K562 (cell line): Measurements from ENCODE around the gene RDH13. TPM values are rescaled to one million over a fixed set of nuclear protein-coding genes. Genes with fewer than 3 reads are reported as not detected.

Experiments
- BACH1 ChIP-seq: fragments of 200-800 bp; sonication (Bioruptor generic); IDR thresholded peaks from 2 replicates; pipeline ENCODE4 v1.6.1; 2016; ENCODE audit warnings: missing genetic modification characterization, missing compliant biosample characterization
- CCAR2 ChIP-seq: fragments of 200-400 bp; formaldehyde crosslinking; IDR thresholded peaks from 2 replicates; pipeline ENCODE4 v1.6.1; 2017; ENCODE audit warnings: mild to moderate bottlenecking, low read depth, low read length
- CGGBP1 ChIP-seq: fragments of 250-450 bp; sonication (Bioruptor Pico); IDR thresholded peaks from 2 replicates; pipeline ENCODE4 v1.9.0; 2021; ENCODE audit warnings: mild to moderate bottlenecking
- DIDO1 ChIP-seq: fragments of 450-650 bp; IDR thresholded peaks from 2 replicates; pipeline ENCODE4 v1.6.1; 2016; ENCODE audit warnings: low read depth, missing biosample characterization, missing genetic modification characterization
- ELK3 ChIP-seq: fragments of 450-650 bp; formaldehyde crosslinking; IDR thresholded peaks from 2 replicates; pipeline ENCODE4 v1.4.0; 2020; ENCODE audit warnings: mild to moderate bottlenecking
- HDAC8 ChIP-seq: fragments of 450-650 bp; IDR thresholded peaks from 2 replicates; pipeline ENCODE4 v1.6.1; 2016; ENCODE audit warnings: mild to moderate bottlenecking, missing genetic modification characterization, moderate library complexity, missing compliant biosample characterization
- HINFP ChIP-seq: fragments of 450-650 bp; conservative IDR thresholded peaks from 2 replicates; pipeline ENCODE4 v1.6.1; 2016; ENCODE audit warnings: missing genetic modification characterization, low read depth, mild to moderate bottlenecking, control low read depth, missing compliant biosample characterization
- MBD2 ChIP-seq: sonication (generic); IDR thresholded peaks from 2 replicates; pipeline ENCODE4 v1.6.1; 2016; ENCODE audit warnings: low read depth, borderline replicate concordance
- PML ChIP-seq: IDR thresholded peaks from 2 replicates; pipeline ENCODE4 v1.6.1; 2012; ENCODE audit warnings: low read length, inconsistent platforms
- POLR3A ChIP-seq: IDR thresholded peaks from 2 replicates; pipeline ENCODE4 v1.6.1; 2011; ENCODE audit warnings: borderline replicate concordance, mild to moderate bottlenecking, moderate library complexity; ENCODE audit not compliant: insufficient read length, insufficient read depth; ENCODE audit errors: extremely low read depth
- POLR3G ChIP-seq: IDR thresholded peaks from 2 replicates; pipeline ENCODE4 v1.6.1; 2011; ENCODE audit not compliant: insufficient read length, insufficient replicate concordance; ENCODE audit errors: extremely low read depth
- PTRF ChIP-seq: fragments of 450-650 bp; IDR thresholded peaks from 2 replicates; pipeline ENCODE4 v1.6.1; 2016; ENCODE audit warnings: mild to moderate bottlenecking, missing genetic modification characterization, missing compliant biosample characterization
- RBFOX2 ChIP-seq: fragments of 200-400 bp; formaldehyde crosslinking; IDR thresholded peaks from 2 replicates; pipeline ENCODE4 v1.6.1; 2017; ENCODE audit warnings: low read depth, mild to moderate bottlenecking, low read length, moderate library complexity
- RBM17 ChIP-seq: fragments of 200-400 bp; formaldehyde crosslinking; IDR thresholded peaks from 2 replicates; pipeline ENCODE4 v1.6.1; 2017; ENCODE audit warnings: low read depth, mild to moderate bottlenecking, low read length, borderline replicate concordance
- SIN3B ChIP-seq: fragments of 450-650 bp; IDR thresholded peaks from 2 replicates; pipeline ENCODE4 v1.6.1; 2017; ENCODE audit warnings: low read depth, mild to moderate bottlenecking, moderate library complexity
- SOX6 ChIP-seq: fragments of 450-650 bp; IDR thresholded peaks from 2 replicates; pipeline ENCODE4 v1.6.1; 2014; ENCODE audit warnings: mild to moderate bottlenecking
- SREBF1 ChIP-seq: fragments of 150-350 bp; IDR thresholded peaks from 2 replicates; pipeline ENCODE4 v1.6.1; 2014; ENCODE audit warnings: antibody characterized with exemption, low read depth, low read length, borderline replicate concordance
- ZBTB1 ChIP-seq: sonication (generic); formaldehyde crosslinking; IDR thresholded peaks from 2 replicates; pipeline ENCODE4 v1.8.1; 2023; ENCODE audit warnings: missing genetic modification reagents, low read depth, mild to moderate bottlenecking, borderline replicate concordance
- ZBTB5 ChIP-seq: fragments of 450-650 bp; IDR thresholded peaks from 2 replicates; pipeline ENCODE4 v1.6.1; 2017; ENCODE audit warnings: antibody characterized with exemption
- ZNF197 ChIP-seq: fragments of 200-800 bp; sonication (Bioruptor generic); IDR thresholded peaks from 2 replicates; pipeline ENCODE4 v1.6.1; 2016; ENCODE audit warnings: low read depth, missing genetic modification characterization, missing compliant biosample characterization
- ZNF224 ChIP-seq: sonication (generic); formaldehyde crosslinking; IDR thresholded peaks from 2 replicates; pipeline ENCODE4 v1.8.0; 2022; ENCODE audit warnings: mild to moderate bottlenecking, missing genetic modification reagents
- ZNF232 ChIP-seq: sonication (generic); formaldehyde crosslinking; IDR thresholded peaks from 2 replicates; pipeline ENCODE4 v1.8.0; 2022; ENCODE audit warnings: mild to moderate bottlenecking, missing genetic modification reagents
- ZNF584 ChIP-seq: fragments of 200-800 bp; sonication (Bioruptor generic); IDR thresholded peaks from 2 replicates; pipeline ENCODE4 v1.6.1; 2016; ENCODE audit warnings: low read depth, mild to moderate bottlenecking, missing genetic modification characterization, missing compliant biosample characterization
- polyA plus RNA-seq, 8 experiments: library from polyadenylated mRNA; depleted of rRNA in 4 of 8; stranded (reverse) in 5 of 8; unstranded in 3 of 8; fragments of >200 nt; fragmentation: Nextera tagmentation in 2 of 8; fragmentation: Illumina TruSeq in 1 of 8; extraction: Ambion mirVana in 2 of 8; extraction: Trizol in 1 of 8; gene quantifications; 2 replicates each; pipeline versions ENCODE4 v1.2.1 to v1.2.3, GENCODE V29; 2011 to 2014; ENCODE audit warnings: inconsistent platforms in 1 of 8, missing spikeins in 1 of 8
- total RNA-seq, 7 experiments: library from RNA; depleted of rRNA in 6 of 7; stranded (reverse); fragments of >200 nt in 6 of 7; fragmentation: Illumina TruSeq in 2 of 7; extraction: Trizol in 2 of 7; gene quantifications; 2 replicates each; pipeline versions ENCODE4 v1.2.1 to v1.2.3, GENCODE V29; 2011 to 2021; ENCODE audit warnings: low replicate concordance in 1 of 7

RDH13 gene
- total and polyA plus RNA-seq, 9 of the 15 experiments (the other 6 are each of a cell fraction or from before 2014, with no cell fraction given) = 7.5 to 70.3 (median 39.5) TPM

GRCh38 chr19:55079400-55080038 lies 16.6 kb upstream of the RDH13 start (continued):
- no peak for TF ChIP-seq ELK3 (CRISPR knock-in tag)
- TF ChIP-seq RBFOX2 = no peak
- no peak for TF ChIP-seq PML
- TF ChIP-seq PTRF (tag) = no peak
- TF ChIP-seq POLR3G = no peak
- TF ChIP-seq ZNF232 (CRISPR knock-in tag) = no peak
- TF ChIP-seq HINFP (tag) = no peak
- no peak for TF ChIP-seq CCAR2
- TF ChIP-seq SIN3B = no peak
- no peak for TF ChIP-seq ZBTB5
- TF ChIP-seq POLR3A = no peak
- TF ChIP-seq DIDO1 (tag) = no peak
- no peak for TF ChIP-seq HDAC8 (tag)
- TF ChIP-seq ZNF197 (CRISPR knock-in tag) = no peak
- no peak for TF ChIP-seq SOX6
- no peak for TF ChIP-seq BACH1 (tag)
- no peak for TF ChIP-seq MBD2
- TF ChIP-seq ZBTB1 (CRISPR knock-in tag) = no peak
- TF ChIP-seq CGGBP1 (CRISPR knock-in tag) = no peak
- no peak for TF ChIP-seq SREBF1
- TF ChIP-seq ZNF584 (CRISPR knock-in tag) = no peak
- TF ChIP-seq ZNF224 (CRISPR knock-in tag) = no peak
- TF ChIP-seq RBM17 = no peak
